ENCODE results near the gene MX2.
"Not testable (repeated sequence)": the region's sequence is repeated elsewhere in the genome, so short reads cannot be mapped to it uniquely, and the experiment has no call there.

Gene MX2, protein sequence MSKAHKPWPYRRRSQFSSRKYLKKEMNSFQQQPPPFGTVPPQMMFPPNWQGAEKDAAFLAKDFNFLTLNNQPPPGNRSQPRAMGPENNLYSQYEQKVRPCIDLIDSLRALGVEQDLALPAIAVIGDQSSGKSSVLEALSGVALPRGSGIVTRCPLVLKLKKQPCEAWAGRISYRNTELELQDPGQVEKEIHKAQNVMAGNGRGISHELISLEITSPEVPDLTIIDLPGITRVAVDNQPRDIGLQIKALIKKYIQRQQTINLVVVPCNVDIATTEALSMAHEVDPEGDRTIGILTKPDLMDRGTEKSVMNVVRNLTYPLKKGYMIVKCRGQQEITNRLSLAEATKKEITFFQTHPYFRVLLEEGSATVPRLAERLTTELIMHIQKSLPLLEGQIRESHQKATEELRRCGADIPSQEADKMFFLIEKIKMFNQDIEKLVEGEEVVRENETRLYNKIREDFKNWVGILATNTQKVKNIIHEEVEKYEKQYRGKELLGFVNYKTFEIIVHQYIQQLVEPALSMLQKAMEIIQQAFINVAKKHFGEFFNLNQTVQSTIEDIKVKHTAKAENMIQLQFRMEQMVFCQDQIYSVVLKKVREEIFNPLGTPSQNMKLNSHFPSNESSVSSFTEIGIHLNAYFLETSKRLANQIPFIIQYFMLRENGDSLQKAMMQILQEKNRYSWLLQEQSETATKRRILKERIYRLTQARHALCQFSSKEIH

DNA sequence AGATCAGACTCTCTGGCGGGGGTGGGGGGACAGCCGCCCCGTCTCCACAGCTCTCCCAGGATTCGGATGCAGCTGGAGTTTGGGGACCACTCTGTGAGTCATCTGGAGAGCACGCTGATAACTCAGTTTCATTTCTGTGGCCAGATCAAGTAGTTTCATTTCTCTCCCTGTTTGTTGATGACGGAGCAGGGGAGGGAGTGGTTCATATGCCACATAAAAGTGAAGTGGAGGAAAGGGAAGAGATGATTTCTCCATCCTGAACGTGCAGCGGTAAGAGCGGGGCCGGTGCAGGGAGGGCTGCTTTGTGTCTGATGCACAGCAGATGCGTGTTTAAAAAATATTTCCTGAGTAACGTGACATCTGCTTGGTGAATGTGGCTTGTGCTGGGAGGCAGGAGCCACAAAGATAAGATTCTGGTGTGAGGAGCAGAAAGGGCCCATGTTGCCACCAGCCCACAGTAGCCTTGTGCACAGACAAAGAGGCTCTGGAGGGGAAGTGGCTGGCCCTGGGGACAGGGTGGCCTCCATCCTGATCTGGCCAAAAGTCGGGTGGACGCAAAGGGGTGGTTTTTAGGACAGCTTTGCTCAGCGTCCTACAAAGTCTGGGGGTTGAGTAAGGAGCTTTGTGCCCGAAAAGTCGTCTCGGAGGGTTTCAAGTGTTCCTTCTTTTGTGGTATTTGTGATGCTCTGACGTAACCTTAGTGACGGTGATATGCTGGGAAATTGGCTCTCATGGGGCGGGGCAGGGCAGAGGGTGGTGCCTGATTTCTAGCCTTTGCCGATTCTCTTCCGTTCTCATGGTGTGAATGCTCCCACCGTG is at the start of gene MX2:
Gene MX2, plus strand, starts transcription at position 242 of the 819 bp plus-strand sequence. CDS start 14,880 bp downstream, outside the sequence.
- DNase-seq (ENCODE audit: low spot score), result no peak

DNA sequence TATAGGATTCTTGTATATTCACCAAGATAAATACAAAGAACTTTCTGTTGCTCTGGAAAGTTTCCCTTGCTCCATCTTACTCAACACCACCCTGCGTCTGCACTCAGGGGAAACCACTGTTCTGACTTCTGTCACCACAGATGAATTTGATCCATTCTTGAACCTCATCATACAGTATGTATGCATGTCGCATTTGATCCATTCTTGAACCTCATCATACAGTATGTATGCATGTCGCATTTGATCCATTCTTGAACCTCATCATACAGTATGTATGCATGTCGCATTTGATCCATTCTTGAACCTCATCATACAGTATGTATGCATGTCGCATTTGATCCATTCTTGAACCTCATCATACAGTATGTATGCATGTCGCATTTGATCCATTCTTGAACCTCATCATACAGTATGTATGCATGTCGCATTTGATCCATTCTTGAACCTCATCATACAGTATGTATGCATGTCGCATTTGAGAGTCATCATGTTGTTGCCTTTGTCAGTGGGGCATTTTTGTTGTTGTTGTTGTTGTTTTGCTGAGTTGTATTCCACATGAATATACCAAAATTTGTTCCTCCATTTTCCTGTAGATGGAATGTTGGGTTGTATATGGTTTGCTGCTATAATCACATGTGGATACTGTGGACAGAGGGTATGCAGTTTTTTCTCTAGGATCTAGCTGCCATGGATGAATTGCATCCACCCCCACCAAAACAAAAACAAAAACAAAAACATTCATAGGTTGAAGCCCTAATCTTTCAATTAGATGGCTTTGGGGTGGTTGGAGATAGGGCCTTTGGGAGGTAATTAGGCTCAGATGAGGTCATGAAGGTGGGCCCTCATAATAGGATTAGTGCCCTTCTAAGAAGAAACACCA is 48.3 kb upstream of the MX2 start:
- DNase-seq (ENCODE audit: low spot score), result not testable (repeated sequence)

DNA sequence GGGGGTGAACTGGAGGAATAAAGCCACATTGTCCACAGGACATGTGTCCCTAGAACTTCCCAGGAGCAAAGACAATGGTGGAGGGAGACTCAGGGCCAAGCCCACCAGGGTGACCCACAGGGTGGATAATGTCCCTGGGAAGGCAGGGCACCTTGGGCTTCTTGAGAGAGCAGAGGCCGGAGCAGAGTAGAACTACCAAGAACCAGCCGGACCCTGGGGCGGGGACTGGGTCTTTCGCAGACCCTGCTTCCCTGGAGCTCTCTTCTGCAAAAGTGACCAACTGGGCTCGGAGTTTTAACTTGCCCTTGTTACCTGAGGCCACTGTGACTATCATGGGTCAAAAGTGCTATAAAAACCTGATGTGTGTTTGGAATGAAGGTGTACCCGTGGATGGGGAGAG is 46.1 kb upstream of the MX2 start:
- no peak for DNase-seq (ENCODE audit: low spot score)

DNA sequence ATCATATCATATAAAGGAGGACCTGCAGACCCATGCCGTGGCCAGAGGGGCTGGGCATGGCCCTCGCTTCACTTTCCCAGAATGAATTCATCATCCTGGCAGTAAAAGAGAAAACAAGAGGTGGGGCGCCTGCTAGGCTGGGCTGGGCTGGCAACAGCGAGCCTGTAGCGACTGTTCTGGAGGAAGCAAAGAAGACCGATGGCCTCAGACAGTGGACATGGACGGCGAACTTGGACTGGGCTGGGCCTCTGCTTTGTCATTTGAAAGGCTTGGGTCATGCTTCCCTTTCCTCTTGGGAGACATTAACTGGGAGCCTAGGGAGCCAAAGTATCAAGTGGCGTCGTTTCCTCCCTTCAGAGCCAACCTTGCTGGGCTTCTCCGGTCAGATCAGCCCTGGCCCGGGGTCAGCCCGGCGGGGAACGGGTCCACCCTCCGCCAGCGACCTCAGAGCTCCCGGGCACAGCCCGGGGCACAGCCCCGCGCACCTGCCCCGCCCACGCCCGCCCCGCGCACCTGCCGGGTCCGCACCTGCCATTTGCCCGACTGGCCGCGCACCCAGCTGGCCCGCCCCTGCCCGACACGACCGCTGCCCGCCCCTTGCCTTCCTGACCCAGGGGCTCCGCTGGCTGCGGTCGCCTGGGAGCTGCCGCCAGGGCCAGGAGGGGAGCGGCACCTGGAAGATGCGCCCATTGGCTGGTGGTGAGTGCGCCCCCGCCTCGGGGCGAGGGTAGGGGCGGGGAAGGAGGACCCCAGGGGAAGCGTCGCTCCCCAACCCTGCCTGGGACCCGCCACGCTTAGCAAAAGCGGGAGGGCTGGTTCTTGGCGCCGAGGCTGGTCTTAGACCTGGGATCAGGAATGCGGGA is 45.4 kb upstream of the MX2 start, which contains the start of gene FAM3B:
Gene FAM3B, plus strand, starts transcription at position 602 of the 863 bp plus-strand sequence. Its CDS starts 79 bp downstream, at position 681.
- no peak for DNase-seq (ENCODE audit: low spot score)

DNA sequence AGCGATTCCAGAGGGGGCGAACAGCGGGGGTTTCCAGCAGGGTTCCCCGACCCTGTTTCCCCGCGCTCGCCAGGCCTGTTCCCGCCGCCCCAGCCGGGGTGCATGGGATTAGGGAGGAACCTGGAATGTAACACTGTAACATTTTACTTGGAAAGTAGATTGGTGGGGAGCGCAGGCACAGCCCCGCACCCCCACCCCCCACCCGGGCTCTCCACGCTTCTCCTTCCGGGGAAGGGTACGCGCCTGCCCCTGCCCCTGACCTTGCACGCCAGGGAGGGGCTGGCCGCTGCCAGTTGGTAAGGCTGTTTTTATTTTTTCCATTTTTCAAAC is 44.8 kb upstream of the MX2 start:
- DNase-seq (ENCODE audit: low spot score), result no peak

DNA sequence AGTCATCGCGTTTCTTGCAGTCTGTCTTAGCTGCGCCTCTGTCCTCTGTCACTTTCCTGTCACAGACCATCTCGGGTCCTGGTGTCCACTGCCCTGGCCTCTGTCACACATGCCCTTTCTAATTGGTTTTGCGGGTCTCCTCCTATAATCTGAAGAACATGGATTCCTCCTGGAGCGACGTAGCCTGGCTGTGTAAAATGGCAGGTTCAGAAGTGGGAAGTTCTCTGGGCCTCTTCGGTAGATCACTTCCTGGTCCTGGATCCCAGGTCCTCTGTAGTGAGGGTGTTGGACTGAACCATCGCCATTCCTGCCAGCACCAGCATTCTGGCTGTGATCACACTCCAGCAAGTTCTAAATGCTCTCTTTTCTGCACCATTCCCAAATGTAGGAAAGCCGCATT is 44.4 kb upstream of the MX2 start:
- DNase-seq (ENCODE audit: low spot score), result no peak

DNA sequence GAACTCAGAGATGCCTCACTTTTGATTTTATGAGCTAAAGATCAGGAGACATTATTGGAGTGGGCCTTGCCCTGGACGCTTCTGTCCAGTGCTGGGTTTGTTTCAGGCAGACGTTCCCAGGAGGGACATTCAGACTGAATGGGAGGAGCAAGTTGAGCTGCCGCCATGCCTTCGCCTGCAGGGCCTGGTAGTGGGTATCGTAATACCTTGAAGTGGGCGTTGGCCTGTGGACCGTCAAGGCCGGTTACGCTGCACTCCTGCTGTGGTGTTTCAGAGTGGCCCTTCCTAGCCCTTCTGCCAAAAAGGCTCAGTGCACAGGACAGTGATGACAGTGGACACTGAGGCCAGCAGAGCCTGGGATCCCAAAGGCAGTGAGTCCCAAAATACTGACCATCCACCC is 43.6 kb upstream of the MX2 start:
- DNase-seq (ENCODE audit: low spot score), result no peak

DNA sequence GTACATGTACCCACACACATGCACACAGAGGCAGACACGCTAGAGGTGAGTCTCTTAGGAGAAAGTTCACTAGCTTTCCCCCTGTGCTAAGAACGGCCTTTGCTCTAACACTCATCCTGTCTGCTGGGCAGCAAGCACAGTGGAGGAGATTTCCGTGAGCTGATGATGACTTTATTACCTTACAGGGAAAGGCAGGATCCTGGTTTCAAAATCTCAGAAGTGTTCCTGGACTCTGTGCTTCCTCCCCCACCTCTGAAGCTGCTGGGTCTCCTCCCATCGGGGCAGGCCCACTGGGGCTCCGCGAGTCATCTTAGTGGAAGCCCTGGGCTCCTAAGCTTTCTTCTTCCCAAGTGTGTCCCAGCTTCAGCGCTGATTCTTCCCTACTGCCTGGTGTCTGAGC is 42.6 kb upstream of the MX2 start:
- no peak for DNase-seq (ENCODE audit: low spot score)

DNA sequence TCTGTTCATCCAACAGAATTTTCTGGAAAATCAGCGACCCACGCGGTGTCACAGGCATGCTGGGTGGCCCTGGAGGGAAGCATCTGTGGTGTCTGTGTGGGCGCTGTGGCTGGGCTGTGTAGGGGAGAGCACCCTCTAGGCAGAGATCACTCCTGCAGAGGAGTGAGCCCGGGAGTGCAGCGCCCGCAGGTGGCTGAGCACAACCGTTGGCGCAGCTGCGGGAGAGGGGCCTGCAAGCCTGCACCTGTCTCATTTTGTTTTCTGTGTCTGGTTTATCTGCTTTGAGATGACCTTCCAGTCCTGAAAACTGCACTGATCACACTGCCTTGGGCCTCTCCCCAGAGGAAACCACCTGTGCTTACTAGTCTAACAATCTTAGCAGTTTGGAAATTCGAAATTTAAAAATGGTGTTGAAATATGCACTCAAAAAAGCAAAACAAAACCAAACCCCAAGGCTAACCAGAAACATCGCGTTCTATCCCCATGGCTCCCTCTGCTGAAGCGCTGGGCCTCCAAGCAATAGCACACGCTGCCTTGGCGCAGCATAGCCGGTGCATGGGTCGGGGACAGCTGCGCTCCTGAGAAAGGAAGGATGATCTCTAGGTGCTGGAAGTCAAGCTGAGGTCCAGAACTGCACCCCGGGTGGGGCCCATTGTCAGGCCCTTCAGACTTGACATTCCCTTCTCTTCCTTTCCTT is 40.5 kb upstream of the MX2 start:
- no peak for DNase-seq (ENCODE audit: low spot score)

DNA sequence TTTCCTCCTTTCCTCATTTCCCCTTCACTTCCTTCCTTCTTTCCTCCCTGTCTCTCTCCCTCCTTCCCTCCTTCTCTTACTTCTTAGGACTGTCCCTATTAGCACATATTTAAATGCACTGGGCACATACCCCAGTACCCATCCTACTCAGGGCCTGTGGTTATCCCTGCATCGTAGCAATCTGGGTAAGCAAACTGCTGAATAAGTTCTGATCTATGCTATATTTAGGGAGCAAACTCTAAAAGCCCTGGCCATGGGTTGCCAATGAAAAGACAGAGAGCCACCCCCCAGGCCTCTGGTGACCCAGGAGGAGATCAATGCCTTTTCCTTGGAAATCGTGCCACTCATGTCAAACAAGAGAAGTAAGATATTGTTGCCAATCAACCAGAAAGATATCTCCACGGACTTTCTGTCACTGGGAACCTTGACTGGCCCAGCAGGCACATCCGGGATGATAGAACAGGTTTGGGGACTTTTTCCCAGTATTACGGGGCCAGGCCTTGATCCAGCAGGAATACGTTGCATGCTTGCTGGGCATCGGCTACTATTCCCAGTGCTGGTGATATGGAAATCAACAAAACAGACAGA is 39.8 kb upstream of the MX2 start:
- DNase-seq (ENCODE audit: low spot score), result no peak

DNA sequence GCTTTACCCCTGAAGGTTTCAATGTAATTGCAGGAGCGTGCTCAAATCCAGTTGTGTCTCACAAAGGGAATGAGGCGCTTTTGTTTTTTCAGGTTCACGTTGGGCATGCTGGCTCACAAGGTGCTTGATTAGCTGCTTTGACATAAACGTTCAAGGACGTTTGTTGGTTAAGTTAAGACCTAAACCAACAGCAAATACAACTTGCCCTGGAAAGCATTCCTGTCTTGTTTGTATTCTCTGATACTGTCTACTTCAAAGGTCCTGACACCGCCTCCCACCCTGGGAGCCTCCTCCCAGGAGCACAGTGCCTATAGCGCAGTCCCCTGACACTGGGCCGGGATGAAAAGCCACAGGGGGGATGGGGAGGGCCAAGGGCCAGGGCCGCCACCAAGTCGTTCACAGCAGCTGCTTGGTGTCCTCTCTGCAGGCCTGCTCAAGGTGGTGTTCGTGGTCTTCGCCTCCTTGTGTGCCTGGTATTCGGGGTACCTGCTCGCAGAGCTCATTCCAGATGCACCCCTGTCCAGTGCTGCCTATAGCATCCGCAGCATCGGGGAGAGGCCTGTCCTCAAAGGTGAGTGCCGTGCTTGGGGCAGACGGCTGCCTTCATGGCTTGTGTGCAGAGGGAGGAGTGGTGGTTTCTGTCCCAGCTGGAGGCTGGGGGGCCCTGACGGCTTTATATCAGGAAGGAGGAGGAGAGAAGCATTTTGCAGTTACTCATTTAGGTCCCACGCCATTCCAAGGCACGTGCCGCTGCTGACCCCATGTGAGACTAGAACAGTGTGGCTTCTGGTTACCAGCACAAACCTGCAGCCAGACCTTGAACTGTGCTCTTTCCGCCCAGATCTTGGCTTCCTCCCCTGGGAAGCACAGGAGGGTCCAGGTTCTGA is 39.1 kb upstream of the MX2 start:
- DNase-seq (ENCODE audit: low spot score), result no peak

DNA sequence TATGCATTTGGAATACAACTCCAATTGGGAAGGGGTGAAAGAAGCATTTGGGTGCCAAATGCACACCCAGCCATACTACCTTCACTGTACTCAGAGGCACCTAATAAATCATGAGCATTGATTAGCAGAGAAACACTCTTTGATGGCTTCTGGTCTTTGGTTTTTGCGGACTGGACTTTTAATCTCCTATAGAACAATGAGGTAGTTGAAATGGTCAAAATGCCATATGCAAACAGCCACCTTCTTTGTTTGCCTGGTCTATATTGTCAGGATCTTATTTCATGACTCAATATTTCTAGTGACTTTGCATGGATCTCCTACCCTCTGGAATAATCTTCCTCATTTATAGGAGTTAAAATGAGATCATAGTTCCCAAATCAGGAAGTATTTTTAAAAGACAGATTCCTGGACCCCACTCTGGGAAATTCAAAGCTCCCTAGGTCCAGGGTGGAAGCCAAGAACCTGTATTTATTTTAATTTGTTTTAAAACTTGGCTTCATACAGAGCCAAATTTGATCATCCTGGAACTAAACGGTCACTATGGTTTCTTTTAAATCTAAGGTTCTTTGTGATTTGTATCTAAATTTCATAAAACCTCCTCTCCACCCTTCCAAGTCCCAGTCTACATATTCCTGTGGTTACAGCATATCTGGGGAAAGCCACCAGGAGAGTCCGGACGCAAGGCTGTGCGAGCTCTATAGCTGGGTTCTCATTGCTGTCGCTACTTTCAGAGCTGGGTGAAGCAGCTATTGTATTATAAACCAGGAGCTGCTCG is 36.5 kb upstream of the MX2 start:
- DNase-seq (ENCODE audit: low spot score), result no peak

DNA sequence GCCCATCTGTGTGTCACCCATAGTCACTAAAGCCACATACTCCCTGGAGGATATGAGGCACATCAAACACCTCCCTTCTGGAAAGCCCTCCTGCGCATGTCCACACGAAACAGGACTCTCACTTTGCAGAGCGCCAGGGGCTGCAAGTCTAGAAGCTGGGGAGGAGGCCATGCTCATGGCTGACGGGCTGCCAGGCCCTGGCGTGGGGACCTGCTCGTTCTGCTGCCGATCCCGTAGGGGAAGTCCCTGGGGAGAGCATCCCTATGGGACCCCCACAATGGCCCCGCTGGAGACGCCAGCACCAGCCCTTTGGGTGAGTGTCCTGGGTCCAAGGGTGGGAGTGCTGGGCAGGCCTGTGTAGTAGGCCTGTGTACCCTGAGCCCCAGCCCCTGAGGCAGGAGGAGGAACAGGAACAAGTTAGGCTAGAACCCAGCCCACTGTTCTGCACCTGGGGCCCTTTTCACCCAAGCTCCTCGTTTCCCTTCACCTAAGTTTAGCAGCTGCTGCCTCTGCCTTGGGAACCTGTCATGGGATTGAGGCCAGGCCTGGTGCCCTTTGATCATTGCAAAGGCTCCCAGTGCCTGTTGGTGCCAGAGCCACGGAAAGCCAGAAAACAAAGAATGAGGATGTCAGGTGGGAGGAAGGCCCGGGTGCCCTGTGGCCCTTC is 35.3 kb upstream of the MX2 start:
- DNase-seq (ENCODE audit: low spot score), result no peak

DNA sequence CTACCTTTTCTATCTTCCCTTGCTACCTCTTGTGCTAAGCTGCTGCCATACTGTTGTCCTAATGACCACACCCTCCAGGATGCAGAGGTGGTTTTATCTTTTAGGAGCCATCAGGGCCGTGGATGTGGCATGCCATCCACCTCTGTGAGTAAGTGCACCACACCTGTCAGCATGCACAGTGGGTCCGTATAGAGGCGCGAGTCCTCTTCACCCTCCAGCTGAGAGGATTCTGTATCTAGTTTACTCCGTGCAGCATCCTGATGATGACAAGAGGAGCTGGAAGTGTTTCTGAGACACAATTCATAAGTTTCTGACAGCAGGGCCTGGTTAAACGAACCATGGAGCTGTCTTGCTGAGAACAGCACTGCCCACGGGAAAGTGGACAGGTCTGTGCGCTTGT is 34.1 kb upstream of the MX2 start:
- DNase-seq (ENCODE audit: low spot score), result no peak

DNA sequence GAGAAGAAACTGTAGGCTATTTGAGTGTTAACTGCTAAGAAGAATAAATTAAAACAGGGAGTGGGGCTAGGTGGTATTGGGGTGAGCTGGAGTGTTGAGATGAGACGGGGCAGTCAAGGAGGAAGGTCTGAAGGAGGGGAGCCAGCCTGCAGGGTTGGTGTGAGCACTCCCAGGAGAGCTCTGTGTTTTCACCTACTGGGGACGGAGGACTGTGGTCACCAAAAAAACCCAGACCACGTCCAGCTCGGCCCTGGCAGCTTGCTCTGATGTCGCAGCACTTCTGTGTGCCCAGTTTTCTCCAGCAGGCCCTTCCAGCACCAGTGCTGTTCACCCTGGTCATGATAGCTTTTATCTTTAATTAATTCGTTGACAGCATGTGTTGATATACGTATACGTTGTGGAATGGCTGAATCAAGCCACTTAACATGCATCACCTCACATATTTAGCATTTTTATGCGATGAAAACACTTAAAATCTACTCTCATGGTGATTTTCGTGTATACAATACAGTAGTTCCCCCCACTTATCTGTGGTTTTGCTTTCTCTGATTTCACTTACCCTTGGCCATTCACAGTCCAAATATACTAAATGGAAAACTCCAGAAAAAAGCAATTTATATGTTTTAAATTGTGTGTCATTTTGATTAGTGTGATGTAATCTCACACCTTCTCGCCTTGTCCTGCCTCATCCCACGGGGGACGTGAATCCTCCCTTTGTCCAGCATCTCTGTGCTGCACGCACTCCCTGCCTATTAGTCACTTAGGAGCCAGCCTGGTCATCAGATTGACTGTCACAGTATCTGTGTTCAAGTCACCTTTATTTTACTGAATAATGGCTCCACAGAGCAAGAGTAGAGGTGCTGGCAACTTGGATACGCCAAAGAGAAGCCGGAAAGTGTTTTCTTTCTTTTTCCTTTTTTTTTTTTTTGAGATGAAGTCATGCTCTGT is 32.9 kb upstream of the MX2 start:
- no peak for DNase-seq (ENCODE audit: low spot score)

DNA sequence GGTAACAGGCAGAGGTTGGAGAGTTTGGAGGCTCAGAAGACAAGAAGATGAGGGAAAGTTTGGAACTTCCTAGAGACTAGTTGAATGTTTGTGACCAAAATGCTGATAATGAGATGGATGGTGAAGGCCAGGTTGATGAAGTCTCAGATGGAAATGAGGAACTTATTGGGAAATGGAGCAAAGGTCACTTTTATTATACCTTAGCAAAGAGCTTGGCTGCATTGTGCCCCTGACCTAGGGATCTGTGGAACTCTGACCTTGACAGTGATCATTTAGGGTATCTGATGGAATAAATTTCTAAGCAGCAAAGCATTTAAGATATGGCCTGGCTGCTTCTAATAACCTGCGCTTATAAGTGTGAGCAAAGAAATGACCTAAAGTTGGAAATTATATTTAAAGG is 28.1 kb upstream of the MX2 start:
- DNase-seq (ENCODE audit: low spot score), result no peak
